Lung (tissue), 12 donors: ENCODE results near the gene PDE9A. TPM values are rescaled to one million over a fixed set of nuclear protein-coding genes. Genes with fewer than 3 reads are reported as not detected.

Experiments
- ATAC-seq: fragments of 200-7000 bp; cut with Tn5 transposase; one replicate; pipeline ENCODE4 v1.9.1; 2020; ENCODE audit warnings: moderate number of reproducible peaks; ENCODE audit not compliant: insufficient read depth, low FRiP score
- DNase-seq, 3 donors: peaks; one replicate each; pipeline ENCODE4 v3.0.0-alpha.2; 2013 to 2017
- H3K27ac ChIP-seq, 2 donors: one replicate each; pipeline ENCODE4 v1.5.1; 2013; ENCODE audit warnings: mild to moderate bottlenecking in 2 of 2, moderate library complexity in 2 of 2, control low read depth in 1 of 2, inconsistent platforms in 1 of 2, low read depth in 1 of 2, low read length in 1 of 2
- H3K27me3 ChIP-seq, 3 donors: one replicate each; pipeline ENCODE4 v1.5.1; 2013; ENCODE audit warnings: low read length in 2 of 3; ENCODE audit not compliant: control insufficient read depth in 3 of 3, insufficient read depth in 3 of 3
- H3K36me3 ChIP-seq, 4 donors: one replicate each; pipeline ENCODE4 v1.5.1; 2013; ENCODE audit warnings: low read length in 4 of 4, mild to moderate bottlenecking in 1 of 4, moderate library complexity in 1 of 4; ENCODE audit not compliant: control insufficient read depth in 4 of 4, insufficient read depth in 4 of 4
- H3K4me1 ChIP-seq, 5 donors: one replicate each; pipeline ENCODE4 v1.5.1; 2013; ENCODE audit warnings: low read length in 5 of 5, mild to moderate bottlenecking in 2 of 5, moderate library complexity in 1 of 5; ENCODE audit not compliant: control insufficient read depth in 5 of 5, insufficient read depth in 5 of 5
- H3K4me3 ChIP-seq: one replicate; pipeline ENCODE4 v1.5.1; 2013; ENCODE audit warnings: mild to moderate bottlenecking, control low read depth, moderate library complexity
- H3K9ac ChIP-seq, 2 donors: one replicate each; pipeline ENCODE4 v1.5.1; 2013; ENCODE audit warnings: low read length in 2 of 2, control low read depth in 1 of 2; ENCODE audit not compliant: insufficient read depth in 1 of 2
- H3K9me3 ChIP-seq, 4 donors: one replicate each; pipeline ENCODE4 v1.5.1; 2013; ENCODE audit warnings: low read length in 3 of 4, mild to moderate bottlenecking in 1 of 4, moderate library complexity in 1 of 4; ENCODE audit not compliant: control insufficient read depth in 4 of 4, insufficient read depth in 3 of 4
- CTCF ChIP-seq: IDR thresholded peaks from 2 replicates; pipeline ENCODE4 v1.5.1; 2012; ENCODE audit warnings: mild to moderate bottlenecking; ENCODE audit errors: control extremely low read depth, extremely low read depth
- WGBS, 2 donors: extraction: QIAGEN DNeasy Blood & Tissue Kit; methylation state at CpG; one replicate each; pipeline ENCODE4 v1.1.7; 2013; 5-methylcytosine and 5-hydroxymethylcytosine counted together
- polyA plus RNA-seq, 2 donors: library from polyadenylated mRNA; stranded (reverse); fragments of 200-250 nt; gene quantifications; one replicate each; pipeline ENCODE4 v1.2.1, GENCODE V29; 2013
- total RNA-seq, 2 donors: library from RNA; depleted of rRNA in 1 of 2; stranded (reverse); fragments of >200 nt in 1 of 2; gene quantifications; one replicate each; pipeline ENCODE4 v1.2.1, GENCODE V29; 2014 to 2021
- donor health status: control.
- donor health status: control.
- donor health status: Bipolar disorder and iron deficiency.
- donor health status: healthy.
- donor health status: DM: yes; HTN: yes; CAD: no.

The PDE9A gene
- total and polyA plus RNA-seq, 4 donors, result 5.3 to 17.0 (median 6.9) TPM

GRCh38 chr21:42650033-42650370, 3.4 kb upstream of the PDE9A start:
- no peaks in the 10 kb centered on the region for H3K9me3 ChIP-seq
- no peaks in the 10 kb centered on the region for H3K27me3 ChIP-seq
- H3K27ac ChIP-seq, result no peak overlapping the region
- H3K9ac ChIP-seq, result no peak overlapping the region
- 79 to 86% methylated on average over 11 of the region's 11 CpGs for WGBS, 2 donors
- ATAC-seq (no peak), DNase-seq (peak in 1 of 3 donors; percentile 32)
- no peaks in the 10 kb centered on the region for H3K36me3 ChIP-seq
- TF ChIP-seq CTCF, result no peak
- peaks cover 0 to 34% (median 9%) of the 10 kb centered on the region in 5 donors for H3K4me1 ChIP-seq
- H3K4me3 ChIP-seq, result no peak overlapping the region

GRCh38 chr21:42650441-42651421, 2.7 kb upstream of the PDE9A start:
- Histone ChIP-seq H3K9me3 (no peaks in the 10 kb centered on the region), H3K4me1 (peaks cover 0 to 42% (median 10%) of the 10 kb centered on the region in 5 donors), H3K36me3 (no peaks in the 10 kb centered on the region), H3K9ac (no peak overlapping the region), H3K27ac (no peak overlapping the region), H3K4me3 (no peak overlapping the region), H3K27me3 (no peaks in the 10 kb centered on the region)
- WGBS, 2 donors, result 85 to 91% methylated on average over 20 to 21 of the region's 21 CpGs
- DNase-seq, result no peak
- ATAC-seq, result no peak
- TF ChIP-seq CTCF, result no peak

- Histone ChIP-seq H3K27me3 (no peaks in the 10 kb centered on the region), H3K9ac (no peak overlapping the region), H3K4me3 (no peak overlapping the region), H3K4me1 (peaks cover 0 to 50% (median 12%) of the 10 kb centered on the region in 5 donors), H3K9me3 (no peaks in the 10 kb centered on the region), H3K27ac (no peak overlapping the region), H3K36me3 (no peaks in the 10 kb centered on the region)
- no peak for ATAC-seq
- WGBS, 2 donors, result 72 to 76% methylated on average over 16 of the region's 16 CpGs
- DNase-seq, result peak in 2 of 3 donors; percentile 53 to 63
- no peak for TF ChIP-seq CTCF
Measured at GRCh38 chr21:42651515-42652401, 1.7 kb upstream of the PDE9A start.
